Endodermal cell (in vitro differentiated cells): ENCODE data around the gene AHNAK2. TPM values are rescaled to one million over a fixed set of nuclear protein-coding genes. Genes with fewer than 3 reads are reported as not detected.
A peak's percentile ranks its signal among the peaks of the same experiment; 100 is the strongest.

Experiments used
- DNase-seq: peaks from one replicate; pipeline ENCODE4 v3.0.0-alpha.2; 2017
- H3K27ac ChIP-seq: 2 replicates; pipeline ENCODE4 v1.5.1; 2013; ENCODE audit warnings: mild to moderate bottlenecking, low read depth, low read length, moderate library complexity
- H3K27me3 ChIP-seq: 2 replicates; pipeline ENCODE4 v1.6.1; 2013; ENCODE audit warnings: mild to moderate bottlenecking, low read length, moderate library complexity; ENCODE audit not compliant: insufficient read depth, control insufficient read depth, poor library complexity, severe bottlenecking
- H3K36me3 ChIP-seq: 2 replicates; pipeline ENCODE4 v1.7.0; 2013; ENCODE audit warnings: mild to moderate bottlenecking, low read length, moderate library complexity; ENCODE audit not compliant: control insufficient read depth, insufficient read depth
- H3K4me1 ChIP-seq: one replicate; pipeline ENCODE4 v1.7.0; 2013; ENCODE audit warnings: low read length; ENCODE audit not compliant: control insufficient read depth, insufficient read depth
- H3K4me3 ChIP-seq: 2 replicates; pipeline ENCODE4 v1.5.1; 2013; ENCODE audit warnings: mild to moderate bottlenecking, low read length, moderate library complexity
- H3K9ac ChIP-seq: 2 replicates; pipeline ENCODE4 v1.6.1; 2013; ENCODE audit warnings: mild to moderate bottlenecking, low read length, moderate library complexity; ENCODE audit not compliant: poor library complexity, severe bottlenecking; ENCODE audit errors: extremely low read depth
- H3K9me3 ChIP-seq: 2 replicates; pipeline ENCODE4 v1.6.1; 2013; ENCODE audit warnings: mild to moderate bottlenecking, low read length, moderate library complexity; ENCODE audit not compliant: control insufficient read depth
- H3K27ac Mint-ChIP-seq: 2 replicates; pipeline ENCODE4 v1.8.0; 2020; ENCODE audit warnings: mixed read lengths
- H3K27me3 Mint-ChIP-seq: 2 replicates; pipeline ENCODE4 v1.8.0; 2021; ENCODE audit warnings: mild to moderate bottlenecking, mixed read lengths; ENCODE audit not compliant: insufficient read depth
- H3K36me3 Mint-ChIP-seq: 2 replicates; pipeline ENCODE4 v1.8.0; 2020; ENCODE audit warnings: low read depth, mixed read lengths
- H3K4me1 Mint-ChIP-seq: 2 replicates; pipeline ENCODE4 v1.8.0; 2020; ENCODE audit warnings: mixed read lengths
- H3K4me3 Mint-ChIP-seq: 2 replicates; pipeline ENCODE4 v1.8.0; 2020; ENCODE audit warnings: mild to moderate bottlenecking, moderate library complexity, mixed read lengths
- H3K9me3 Mint-ChIP-seq: 2 replicates; pipeline ENCODE4 v1.8.0; 2020; ENCODE audit warnings: mild to moderate bottlenecking, mixed read lengths
- WGBS, 2 experiments: methylation state at CpG; one replicate each; pipeline versions ENCODE4 v1.1.5 to v1.1.7; 2013; ENCODE audit warnings: missing lambda C conversion rate in 2 of 2, mixed read lengths in 1 of 2; ENCODE audit not compliant: insufficient coverage in 1 of 2, insufficient read length in 1 of 2; 5-methylcytosine and 5-hydroxymethylcytosine counted together
- total RNA-seq, 2 donors: library from RNA; stranded (reverse); fragmentation: NEBNext Ultra II Directional in 1 of 2; extraction: Animal tissue kit (Norgen Biotek cat#: 25700) in 1 of 2; gene quantifications; 2 replicates in 1 of 2; 3 replicates in 1 of 2; pipeline ENCODE4 v1.2.1, GENCODE V29; 2021
- TF ChIP-seq, protein P1 (sequence below): fragments of 200-600 bp; sonication (generic); conservative IDR thresholded peaks from 2 replicates; pipeline ENCODE4 v1.5.0; 2021; ENCODE audit warnings: antibody characterized with exemption, mild to moderate bottlenecking

Gene AHNAK2
- total RNA-seq, 2 donors from 2014 or later: 0.93 to 2.2 TPM

GRCh38 chr14:104991896-104992230 lies 13.7 kb upstream of the AHNAK2 start:
- peaks cover under 1% of the 10 kb centered on the region for H3K4me1 ChIP-seq
- WGBS, 2 experiments: 96 to 98% methylated on average over 31 to 32 of the region's 34 CpGs
- no peak overlapping the region for H3K27ac Mint-ChIP-seq

DNA sequence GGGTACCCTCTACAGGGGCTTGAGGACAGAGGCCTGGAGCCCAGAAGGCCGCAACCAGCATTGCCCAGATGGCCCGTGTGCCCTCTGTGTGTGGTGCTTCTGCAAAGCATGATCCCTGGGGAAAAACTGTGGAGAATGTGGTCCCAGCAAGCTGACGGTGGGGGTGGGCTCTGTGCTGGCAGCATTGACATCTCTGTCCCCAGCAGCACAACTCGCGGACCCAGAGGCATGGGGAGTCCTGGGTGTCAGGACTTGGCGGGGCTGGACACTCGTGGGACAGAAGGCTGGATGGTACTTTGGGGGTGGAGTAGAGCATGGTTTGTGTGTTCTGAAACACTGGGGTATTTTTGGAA lies 11.8 kb upstream of the AHNAK2 start:
- H3K36me3 Mint-ChIP-seq: peaks cover 41% of the 10 kb centered on the region
- peaks cover 2% of the 10 kb centered on the region for H3K4me1 Mint-ChIP-seq

More at GRCh38 chr14:104991896-104992230, 13.7 kb upstream of the AHNAK2 start:
- no peak overlapping the region for H3K4me3 ChIP-seq
- Mint-ChIP-seq H3K36me3 (peaks cover 42% of the 10 kb centered on the region), H3K4me3 (no peak overlapping the region), H3K4me1 (peaks cover 2% of the 10 kb centered on the region), H3K27me3 (no peaks in the 10 kb centered on the region), H3K9me3 (no peaks in the 10 kb centered on the region)
- H3K9ac ChIP-seq: no peak overlapping the region
- no peaks in the 10 kb centered on the region for H3K9me3 ChIP-seq
- no peaks in the 10 kb centered on the region for H3K27me3 ChIP-seq
- no peak for DNase-seq
- H3K36me3 ChIP-seq: peaks cover 12% of the 10 kb centered on the region
- TF ChIP-seq, protein P1, sequence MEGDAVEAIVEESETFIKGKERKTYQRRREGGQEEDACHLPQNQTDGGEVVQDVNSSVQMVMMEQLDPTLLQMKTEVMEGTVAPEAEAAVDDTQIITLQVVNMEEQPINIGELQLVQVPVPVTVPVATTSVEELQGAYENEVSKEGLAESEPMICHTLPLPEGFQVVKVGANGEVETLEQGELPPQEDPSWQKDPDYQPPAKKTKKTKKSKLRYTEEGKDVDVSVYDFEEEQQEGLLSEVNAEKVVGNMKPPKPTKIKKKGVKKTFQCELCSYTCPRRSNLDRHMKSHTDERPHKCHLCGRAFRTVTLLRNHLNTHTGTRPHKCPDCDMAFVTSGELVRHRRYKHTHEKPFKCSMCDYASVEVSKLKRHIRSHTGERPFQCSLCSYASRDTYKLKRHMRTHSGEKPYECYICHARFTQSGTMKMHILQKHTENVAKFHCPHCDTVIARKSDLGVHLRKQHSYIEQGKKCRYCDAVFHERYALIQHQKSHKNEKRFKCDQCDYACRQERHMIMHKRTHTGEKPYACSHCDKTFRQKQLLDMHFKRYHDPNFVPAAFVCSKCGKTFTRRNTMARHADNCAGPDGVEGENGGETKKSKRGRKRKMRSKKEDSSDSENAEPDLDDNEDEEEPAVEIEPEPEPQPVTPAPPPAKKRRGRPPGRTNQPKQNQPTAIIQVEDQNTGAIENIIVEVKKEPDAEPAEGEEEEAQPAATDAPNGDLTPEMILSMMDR: no peak
- H3K27ac ChIP-seq: no peak overlapping the region

DNA sequence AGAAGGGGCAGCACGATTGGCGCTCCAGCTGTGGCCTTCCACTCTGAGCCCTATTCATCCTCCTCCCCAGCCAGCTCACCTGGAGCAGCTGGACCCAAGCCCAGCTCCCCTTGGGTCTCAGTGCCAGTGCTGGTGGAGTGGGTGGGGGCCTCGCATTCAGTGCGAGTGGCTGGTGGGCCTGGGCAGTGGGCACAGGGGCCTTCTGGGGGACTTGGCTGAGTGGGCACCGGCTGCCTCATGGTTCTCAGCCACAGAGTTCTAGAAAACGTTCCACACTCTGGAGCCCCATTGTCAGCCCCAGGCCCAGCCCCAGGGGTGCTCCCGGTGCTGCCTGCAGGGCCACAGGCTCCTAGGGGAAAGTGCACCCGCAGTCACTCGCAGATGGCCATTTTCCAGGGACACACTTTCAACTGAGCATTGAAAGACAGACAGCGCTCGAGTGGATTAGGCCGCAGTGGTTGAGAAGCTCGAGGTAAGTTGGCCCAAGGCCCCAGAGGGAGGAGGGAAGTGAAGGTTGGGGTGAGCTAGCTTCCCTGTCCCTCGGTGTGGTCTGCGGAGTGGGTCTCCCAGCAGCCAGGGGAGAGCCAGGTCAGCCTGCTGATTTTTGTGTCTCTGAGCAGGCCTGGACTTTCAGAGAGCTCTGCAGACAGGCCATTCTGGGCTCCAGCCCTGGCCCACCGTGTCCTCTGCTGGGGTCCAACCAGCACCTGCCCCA lies 11.2 kb upstream of the AHNAK2 start:
- Mint-ChIP-seq H3K4me3 (no peak overlapping the region), H3K36me3 (peaks cover 37% of the 10 kb centered on the region), H3K27me3 (peaks cover 1% of the 10 kb centered on the region), H3K9me3 (no peaks in the 10 kb centered on the region), H3K27ac (no peak overlapping the region), H3K4me1 (peaks cover 2% of the 10 kb centered on the region)
- TF ChIP-seq, protein P1: no peak
- Histone ChIP-seq H3K36me3 (peaks cover 12% of the 10 kb centered on the region), H3K4me1 (peaks cover 6% of the 10 kb centered on the region), H3K27me3 (no peaks in the 10 kb centered on the region), H3K9ac (no peak overlapping the region), H3K9me3 (no peaks in the 10 kb centered on the region), H3K27ac (no peak overlapping the region), H3K4me3 (no peak overlapping the region)
- DNase-seq: peak; percentile 35
- 91 to 92% methylated on average over 11 to 16 of the region's 16 CpGs for WGBS, 2 experiments

More for the DNA sequence above, 11.8 kb upstream of the AHNAK2 start:
- no peaks in the 10 kb centered on the region for H3K27me3 Mint-ChIP-seq
- peaks cover 6% of the 10 kb centered on the region for H3K4me1 ChIP-seq
- no peak overlapping the region for H3K4me3 ChIP-seq
- H3K4me3 Mint-ChIP-seq: no peak overlapping the region
- H3K9ac ChIP-seq: no peak overlapping the region
- H3K27me3 ChIP-seq: no peaks in the 10 kb centered on the region
- 91 to 100% methylated on average over 4 to 7 of the region's 7 CpGs for WGBS, 2 experiments
- peaks cover 12% of the 10 kb centered on the region for H3K36me3 ChIP-seq
- no peaks in the 10 kb centered on the region for H3K9me3 ChIP-seq
- H3K27ac ChIP-seq: no peak overlapping the region
- H3K27ac Mint-ChIP-seq: no peak overlapping the region
- DNase-seq: peak; percentile 38
- TF ChIP-seq, protein P1: no peak
- no peaks in the 10 kb centered on the region for H3K9me3 Mint-ChIP-seq
